ENCODE results near the gene PACS1.

PACS1 gene

GRCh38 chr11:66279092-66279734 is 209.1 kb downstream of the PACS1 start:
- no peak for FAIRE-seq

- no peak for FAIRE-seq
Measured at GRCh38 chr11:66280428-66280827, 210.4 kb downstream of the PACS1 start.

- no peak for FAIRE-seq
Measured at GRCh38 chr11:66281001-66281400, 210.9 kb downstream of the PACS1 start.

GRCh38 chr11:66281776-66282467 is 211.8 kb downstream of the PACS1 start:
- no peak for FAIRE-seq

- no peak for FAIRE-seq
Measured at GRCh38 chr11:66282468-66283455, 212.7 kb downstream of the PACS1 start.

GRCh38 chr11:66283461-66284105 is 213.5 kb downstream of the PACS1 start:
- no peak for FAIRE-seq

- no peak for FAIRE-seq
Measured at GRCh38 chr11:66284526-66285078, 214.5 kb downstream of the PACS1 start.

GRCh38 chr11:66285250-66285947 is 215.3 kb downstream of the PACS1 start:
- no peak for FAIRE-seq

- no peak for FAIRE-seq
Measured at GRCh38 chr11:66286699-66287098, 216.6 kb downstream of the PACS1 start.

- no peak for FAIRE-seq
Measured at GRCh38 chr11:66287211-66287888, 217.3 kb downstream of the PACS1 start.

- FAIRE-seq = no peak
Measured at GRCh38 chr11:66287889-66288670, 218.0 kb downstream of the PACS1 start.

GRCh38 chr11:66288671-66289547 is 218.8 kb downstream of the PACS1 start, which contains the start of gene YIF1A:
YIF1A (minus strand) TSS chr11:66289143; CDS start chr11:66288985, 158 bp downstream.
- peak; percentile 98 for FAIRE-seq

GRCh38 chr11:66289548-66290329 is 219.7 kb downstream of the PACS1 start:
- no peak for FAIRE-seq

GRCh38 chr11:66290330-66290621 is 220.2 kb downstream of the PACS1 start:
- no peak for FAIRE-seq

GRCh38 chr11:66291303-66291705 is 221.2 kb downstream of the PACS1 start:
- FAIRE-seq = no peak

GRCh38 chr11:66291706-66292542 is 221.9 kb downstream of the PACS1 start, which contains the start of gene TMEM151A:
TMEM151A (plus strand) TSS chr11:66291894; CDS start chr11:66292014, 120 bp downstream.
- FAIRE-seq = no peak

GRCh38 chr11:66292543-66293332 is 222.7 kb downstream of the PACS1 start:
- FAIRE-seq = no peak

Data from A204.1 (cell line).